ENCODE measurements around the gene ATP2B3. TPM values are rescaled to one million over a fixed set of nuclear protein-coding genes. Genes with fewer than 3 reads are reported as not detected.

ATP2B3 gene
- polyA plus RNA-seq, 3 donors, result 0.01 TPM; not detected in 2

DNA sequence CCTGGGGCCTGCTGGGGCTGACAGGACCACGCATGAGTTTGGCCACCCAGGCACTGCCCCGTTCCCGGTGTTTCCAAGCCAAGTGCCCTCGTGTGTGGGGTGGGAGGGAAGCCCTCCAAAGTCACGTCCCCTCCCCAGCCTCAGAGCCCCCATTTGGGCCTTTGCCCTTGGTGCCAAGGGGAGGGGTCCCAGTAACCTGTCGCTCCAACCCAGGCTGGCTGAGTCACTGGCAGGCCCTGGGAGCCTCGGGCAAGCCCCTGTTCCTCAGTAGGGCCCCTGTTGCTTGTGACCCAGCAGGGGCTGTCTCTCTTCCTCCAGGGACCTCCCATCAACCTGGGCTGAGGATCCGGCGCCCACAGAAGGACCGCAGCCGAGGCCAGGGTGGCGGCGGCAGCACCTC, 36.4 kb upstream of the ATP2B3 start:
- H3K4me1 Mint-ChIP-seq, result no peaks in the 10 kb centered on the region

DNA sequence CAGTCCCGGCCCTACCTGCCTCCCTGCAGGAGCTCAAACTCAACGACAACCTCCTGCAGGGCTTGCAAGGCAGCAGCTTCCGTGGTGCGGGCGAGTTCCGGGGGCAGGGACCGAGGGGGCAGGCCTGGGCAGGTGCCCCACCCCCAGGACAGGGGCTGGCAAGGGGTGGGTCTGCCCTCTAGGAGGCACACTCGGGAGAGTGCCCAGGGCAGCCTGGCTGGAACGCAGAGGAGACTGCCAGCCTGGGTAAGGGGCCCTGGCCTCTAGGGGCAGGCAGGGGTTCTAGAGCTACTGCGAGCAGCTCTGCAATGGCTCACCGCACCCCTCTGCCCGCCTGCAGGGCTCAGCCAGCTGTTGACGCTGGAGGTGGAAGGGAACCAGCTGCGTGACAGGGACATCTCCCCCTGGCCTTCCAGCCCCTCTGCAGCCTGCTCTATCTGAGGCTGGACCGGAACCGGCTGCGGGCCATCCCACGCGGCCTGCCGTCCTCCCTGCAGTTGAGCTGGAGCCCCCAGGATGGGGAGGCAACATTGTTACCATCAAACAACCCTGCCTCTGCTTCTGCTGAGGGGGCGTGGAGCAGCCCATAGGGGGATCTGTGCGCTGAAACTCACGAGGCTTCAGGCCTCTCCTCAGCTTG, 34.9 kb upstream of the ATP2B3 start:
- Histone ChIP-seq H3K4me1 (ENCODE audit: control insufficient read depth in 1 of 2, insufficient read depth in 2 of 2, low read length in 2 of 2) (no peaks in the 10 kb centered on the region), H3K9me3 (replicated peaks in 1 of 2; ENCODE audit: control insufficient read depth in 1 of 2, insufficient read depth in 1 of 2, low read length in 2 of 2) (no peaks in the 10 kb centered on the region), H4K20me1 (ENCODE audit: insufficient read depth, low read length) (no peaks in the 10 kb centered on the region), H3K27me3 (ENCODE audit: control insufficient read depth in 2 of 2, insufficient read depth in 2 of 2, low read length in 2 of 2) (no peaks in the 10 kb centered on the region), H3K27ac (ENCODE audit: low read depth in 1 of 2, low read length in 2 of 2) (no peak overlapping the region), H3K79me2 (ENCODE audit: insufficient read depth, low read length) (no peaks in the 10 kb centered on the region), H3K4me2 (replicated peaks; ENCODE audit: extremely low read depth, low read length, poor library complexity, severe bottlenecking) (no peak overlapping the region), H3K36me3 (replicated peaks in 1 of 2; ENCODE audit: control insufficient read depth in 1 of 2, insufficient read depth in 2 of 2, low read length in 2 of 2) (no peaks in the 10 kb centered on the region), H3K9ac (ENCODE audit: insufficient read depth, low read length, poor library complexity, severe bottlenecking) (no peak overlapping the region), H2AFZ (ENCODE audit: insufficient read depth, low read depth, low read length, poor library complexity, severe bottlenecking) (no peak overlapping the region), H3K4me3 (replicated peaks in 1 of 3; ENCODE audit: low read depth in 2 of 3, low read length in 3 of 3) (no peak overlapping the region)
- TF ChIP-seq, protein P1, sequence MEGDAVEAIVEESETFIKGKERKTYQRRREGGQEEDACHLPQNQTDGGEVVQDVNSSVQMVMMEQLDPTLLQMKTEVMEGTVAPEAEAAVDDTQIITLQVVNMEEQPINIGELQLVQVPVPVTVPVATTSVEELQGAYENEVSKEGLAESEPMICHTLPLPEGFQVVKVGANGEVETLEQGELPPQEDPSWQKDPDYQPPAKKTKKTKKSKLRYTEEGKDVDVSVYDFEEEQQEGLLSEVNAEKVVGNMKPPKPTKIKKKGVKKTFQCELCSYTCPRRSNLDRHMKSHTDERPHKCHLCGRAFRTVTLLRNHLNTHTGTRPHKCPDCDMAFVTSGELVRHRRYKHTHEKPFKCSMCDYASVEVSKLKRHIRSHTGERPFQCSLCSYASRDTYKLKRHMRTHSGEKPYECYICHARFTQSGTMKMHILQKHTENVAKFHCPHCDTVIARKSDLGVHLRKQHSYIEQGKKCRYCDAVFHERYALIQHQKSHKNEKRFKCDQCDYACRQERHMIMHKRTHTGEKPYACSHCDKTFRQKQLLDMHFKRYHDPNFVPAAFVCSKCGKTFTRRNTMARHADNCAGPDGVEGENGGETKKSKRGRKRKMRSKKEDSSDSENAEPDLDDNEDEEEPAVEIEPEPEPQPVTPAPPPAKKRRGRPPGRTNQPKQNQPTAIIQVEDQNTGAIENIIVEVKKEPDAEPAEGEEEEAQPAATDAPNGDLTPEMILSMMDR (IDR thresholded peaks at IDR 0.05), result no peak
- 93% methylated on average over 9 of the region's 23 CpGs for WGBS (ENCODE audit: insufficient coverage)
- DNase-seq, result no peak
- Mint-ChIP-seq H3K27ac (no peak overlapping the region), H3K36me3 (no peaks in the 10 kb centered on the region), H3K27me3 (ENCODE audit: low read depth in 3 of 3) (peaks cover 0 to 9% (median 1%) of the 10 kb centered on the region in 3 donors), H3K9me3 (peaks cover 0 to 2% (median 0%) of the 10 kb centered on the region in 7 donors), H3K4me3 (no peak overlapping the region), H3K4me1 (no peaks in the 10 kb centered on the region)
- intact Hi-C loops (cut with micrococcal nuclease), result no loop called here

More for the DNA sequence above, 36.4 kb upstream of the ATP2B3 start:
- Histone ChIP-seq H3K36me3 (replicated peaks in 1 of 2; ENCODE audit: control insufficient read depth in 1 of 2, insufficient read depth in 2 of 2, low read length in 2 of 2) (no peaks in the 10 kb centered on the region), H3K27ac (ENCODE audit: low read depth in 1 of 2, low read length in 2 of 2) (no peak overlapping the region), H3K27me3 (ENCODE audit: control insufficient read depth in 2 of 2, insufficient read depth in 2 of 2, low read length in 2 of 2) (no peaks in the 10 kb centered on the region), H4K20me1 (ENCODE audit: insufficient read depth, low read length) (no peaks in the 10 kb centered on the region), H2AFZ (ENCODE audit: insufficient read depth, low read depth, low read length, poor library complexity, severe bottlenecking) (no peak overlapping the region), H3K4me3 (replicated peaks in 1 of 3; ENCODE audit: low read depth in 2 of 3, low read length in 3 of 3) (no peak overlapping the region), H3K4me1 (ENCODE audit: control insufficient read depth in 1 of 2, insufficient read depth in 2 of 2, low read length in 2 of 2) (no peaks in the 10 kb centered on the region), H3K79me2 (ENCODE audit: insufficient read depth, low read length) (no peaks in the 10 kb centered on the region), H3K9me3 (replicated peaks in 1 of 2; ENCODE audit: control insufficient read depth in 1 of 2, insufficient read depth in 1 of 2, low read length in 2 of 2) (no peaks in the 10 kb centered on the region), H3K4me2 (replicated peaks; ENCODE audit: extremely low read depth, low read length, poor library complexity, severe bottlenecking) (no peak overlapping the region), H3K9ac (ENCODE audit: insufficient read depth, low read length, poor library complexity, severe bottlenecking) (no peak overlapping the region)
- Mint-ChIP-seq H3K27ac (no peak overlapping the region), H3K36me3 (no peaks in the 10 kb centered on the region), H3K4me3 (no peak overlapping the region), H3K27me3 (ENCODE audit: low read depth in 3 of 3) (peaks cover under 1 to 12% (median 5%) of the 10 kb centered on the region in 3 donors), H3K9me3 (peaks cover 0 to 2% (median 0%) of the 10 kb centered on the region in 7 donors)
- TF ChIP-seq, protein P1 (IDR thresholded peaks at IDR 0.05), result no peak
- intact Hi-C loops (cut with micrococcal nuclease), result no loop called here
- DNase-seq, result no peak
- WGBS (ENCODE audit: insufficient coverage), result 92% methylated on average over 4 of the region's 13 CpGs

All from CD14-positive monocyte (primary cell).